Loucy (cell line): ENCODE data around the gene MSANTD7.
A peak's percentile ranks its signal among the peaks of the same experiment; 100 is the strongest.

Experiments
- H2AFZ ChIP-seq: fragments of 200-600 bp; sonication (generic); 2 replicates; pipeline ENCODE4 v1.6.0; 2016; ENCODE audit warnings: antibody characterized with exemption, mild to moderate bottlenecking, low read length, moderate library complexity
- H3F3A ChIP-seq: fragments of 200-600 bp; 2 replicates; pipeline ENCODE4 v1.6.0; 2016; ENCODE audit warnings: antibody characterized with exemption, low read depth, mild to moderate bottlenecking
- H3K27me3 ChIP-seq: fragments of 200-600 bp; sonication (generic); 2 replicates; pipeline ENCODE4 v1.6.1; 2014; ENCODE audit warnings: low read length, mild to moderate bottlenecking; ENCODE audit not compliant: insufficient read depth, poor library complexity, severe bottlenecking
- H3K36me3 ChIP-seq: fragments of 200-600 bp; sonication (generic); 2 replicates; pipeline ENCODE4 v1.6.1; 2016; ENCODE audit warnings: low read length; ENCODE audit not compliant: insufficient read depth
- H3K4me1 ChIP-seq: fragments of 200-600 bp; sonication (generic); 2 replicates; pipeline ENCODE4 v1.5.1; 2014; ENCODE audit warnings: low read length, mild to moderate bottlenecking; ENCODE audit not compliant: insufficient read depth, poor library complexity, severe bottlenecking
- H3K4me2 ChIP-seq: fragments of 200-600 bp; sonication (generic); 2 replicates; pipeline ENCODE4 v1.6.0; 2014; ENCODE audit warnings: antibody characterized with exemption, low read length, low read depth, mild to moderate bottlenecking; ENCODE audit not compliant: poor library complexity, severe bottlenecking
- H3K4me3 ChIP-seq: fragments of 200-600 bp; sonication (generic); 2 replicates; pipeline ENCODE4 v1.5.1; 2014; ENCODE audit warnings: low read length, mild to moderate bottlenecking, mixed read lengths; ENCODE audit not compliant: poor library complexity, severe bottlenecking
- H3K79me2 ChIP-seq: fragments of 200-600 bp; sonication (generic); 2 replicates; pipeline ENCODE4 v1.6.1; 2014; ENCODE audit warnings: low read length; ENCODE audit not compliant: insufficient read depth
- H3K9ac ChIP-seq: fragments of 200-600 bp; sonication (generic); 2 replicates; pipeline ENCODE4 v1.6.0; 2014; ENCODE audit warnings: mild to moderate bottlenecking, low read depth, low read length, moderate library complexity; ENCODE audit not compliant: poor library complexity, severe bottlenecking
- H3K9me2 ChIP-seq: fragments of 200-600 bp; sonication (generic); replicated peaks from 2 replicates; pipeline ENCODE4 v1.6.1; 2016; ENCODE audit warnings: low read depth, low read length, mixed read lengths
- H3K9me3 ChIP-seq: fragments of 200-600 bp; sonication (generic); 2 replicates; pipeline ENCODE4 v1.6.1; 2014; ENCODE audit warnings: mild to moderate bottlenecking, antibody characterized with exemption, low read length, low read depth; ENCODE audit not compliant: insufficient read depth
- H4K20me1 ChIP-seq: fragments of 200-600 bp; sonication (generic); 2 replicates; pipeline ENCODE4 v1.6.0; 2014; ENCODE audit warnings: antibody characterized with exemption, low read length, mild to moderate bottlenecking; ENCODE audit not compliant: insufficient read depth, poor library complexity, severe bottlenecking
- CTCF ChIP-seq: fragments of 200-600 bp; sonication (generic); conservative IDR thresholded peaks from 2 replicates; pipeline ENCODE4 v1.5.1; 2014; ENCODE audit warnings: mild to moderate bottlenecking, antibody characterized with exemption, low read length
- EZH2phosphoT487 ChIP-seq: fragments of 200-600 bp; IDR thresholded peaks from 2 replicates; pipeline ENCODE4 v1.6.1; 2018; ENCODE audit warnings: antibody characterized with exemption, mild to moderate bottlenecking, moderate library complexity, borderline replicate concordance

Gene MSANTD7

GRCh38 chr10:14873090-14873760 lies 35.1 kb downstream of the MSANTD7 start:
- Histone ChIP-seq H3K9ac (peak overlapping the region; percentile 53), H3K79me2 (peaks cover 32% of the 10 kb centered on the region), H3K36me3 (peaks cover 32% of the 10 kb centered on the region), H3F3A (peaks cover 11% of the 10 kb centered on the region), H3K4me3 (peak overlapping the region; percentile 63), H3K9me3 (no peaks in the 10 kb centered on the region), H3K4me1 (peaks cover 66% of the 10 kb centered on the region), H4K20me1 (peaks cover 6% of the 10 kb centered on the region), H2AFZ (no peak overlapping the region), H3K4me2 (peak overlapping the region; percentile 76), H3K27me3 (no peaks in the 10 kb centered on the region), H3K9me2 (no peaks in the 10 kb centered on the region)
- TF ChIP-seq CTCF (no peak), EZH2phosphoT487 (no peak)

- no peaks in the 10 kb centered on the region for H3K27me3 ChIP-seq
- no peaks in the 10 kb centered on the region for H3K9me2 ChIP-seq
- no peak overlapping the region for H2AFZ ChIP-seq
- peaks cover 64% of the 10 kb centered on the region for H3K4me1 ChIP-seq
- TF ChIP-seq EZH2phosphoT487, result no peak
- no peak for TF ChIP-seq CTCF
- peaks cover 57% of the 10 kb centered on the region for H3K79me2 ChIP-seq
- peak overlapping the region; percentile 87 for H3K4me2 ChIP-seq
- peaks cover 26% of the 10 kb centered on the region for H4K20me1 ChIP-seq
- peaks cover 9% of the 10 kb centered on the region; the same call in 1 of the 2 replicates for H3K36me3 ChIP-seq
- H3K9ac ChIP-seq, result no peak overlapping the region
- no peak overlapping the region for H3K4me3 ChIP-seq
- H3K9me3 ChIP-seq, result no peaks in the 10 kb centered on the region
- H3F3A ChIP-seq, result peaks cover 11% of the 10 kb centered on the region
Observed at GRCh38 chr10:14875941-14876340, 37.8 kb downstream of the MSANTD7 start.

- no peaks in the 10 kb centered on the region for H3K9me3 ChIP-seq
- H4K20me1 ChIP-seq, result peaks cover 35% of the 10 kb centered on the region
- peak overlapping the region; percentile 87 for H3K4me2 ChIP-seq
- peak overlapping the region; percentile 97 for H3K9ac ChIP-seq
- TF ChIP-seq CTCF (no peak), EZH2phosphoT487 (no peak)
- H3K4me3 ChIP-seq, result peak overlapping the region; percentile 92
- no peaks in the 10 kb centered on the region for H3K9me2 ChIP-seq
- H3K36me3 ChIP-seq, result 0 out of 2 replicates have a peak, but pooled peaks cover 2% of the 10 kb centered on the region
- no peaks in the 10 kb centered on the region for H3K27me3 ChIP-seq
- no peak overlapping the region for H2AFZ ChIP-seq
- H3F3A ChIP-seq, result peaks cover 11% of the 10 kb centered on the region
- H3K79me2 ChIP-seq, result peaks cover 65% of the 10 kb centered on the region
- H3K4me1 ChIP-seq, result peaks cover 64% of the 10 kb centered on the region
Observed at GRCh38 chr10:14876764-14877163, 38.7 kb downstream of the MSANTD7 start.
